B cell (primary cell): ENCODE results near the gene POLK.

Source experiments
- EZH2 ChIP-seq: IDR thresholded peaks from 2 replicates; pipeline ENCODE4 v1.6.1; 2012; ENCODE audit warnings: borderline replicate concordance, low read depth, mild to moderate bottlenecking, moderate library complexity, low read length; ENCODE audit not compliant: insufficient read depth, poor library complexity, severe bottlenecking
- TF ChIP-seq, protein P1 (sequence below): fragments of 200-600 bp; IDR thresholded peaks from one replicate; pipeline ENCODE4 v1.8.0; 2022; ENCODE audit warnings: antibody characterized with exemption, mild to moderate bottlenecking

DNA sequence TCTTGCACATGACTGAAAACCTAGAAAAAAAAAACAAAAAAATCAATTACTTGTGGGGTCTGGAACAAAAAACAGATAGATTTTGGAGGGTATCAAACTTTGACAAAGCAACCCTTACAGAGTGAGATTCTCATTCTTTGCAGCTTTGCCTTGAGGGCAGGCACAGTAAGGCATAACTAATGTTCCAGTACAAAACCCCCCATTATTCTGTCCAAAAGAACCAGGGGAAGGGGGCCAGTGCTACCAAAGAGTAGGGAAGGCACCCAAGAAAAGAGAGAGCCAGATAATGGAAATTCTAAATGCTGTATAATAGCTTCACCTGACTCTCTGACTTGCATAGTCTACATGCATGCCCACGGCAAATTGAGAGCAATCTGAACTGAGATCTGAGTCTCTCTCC is 12.9 kb downstream of the POLK start:
- TF ChIP-seq, protein P1, sequence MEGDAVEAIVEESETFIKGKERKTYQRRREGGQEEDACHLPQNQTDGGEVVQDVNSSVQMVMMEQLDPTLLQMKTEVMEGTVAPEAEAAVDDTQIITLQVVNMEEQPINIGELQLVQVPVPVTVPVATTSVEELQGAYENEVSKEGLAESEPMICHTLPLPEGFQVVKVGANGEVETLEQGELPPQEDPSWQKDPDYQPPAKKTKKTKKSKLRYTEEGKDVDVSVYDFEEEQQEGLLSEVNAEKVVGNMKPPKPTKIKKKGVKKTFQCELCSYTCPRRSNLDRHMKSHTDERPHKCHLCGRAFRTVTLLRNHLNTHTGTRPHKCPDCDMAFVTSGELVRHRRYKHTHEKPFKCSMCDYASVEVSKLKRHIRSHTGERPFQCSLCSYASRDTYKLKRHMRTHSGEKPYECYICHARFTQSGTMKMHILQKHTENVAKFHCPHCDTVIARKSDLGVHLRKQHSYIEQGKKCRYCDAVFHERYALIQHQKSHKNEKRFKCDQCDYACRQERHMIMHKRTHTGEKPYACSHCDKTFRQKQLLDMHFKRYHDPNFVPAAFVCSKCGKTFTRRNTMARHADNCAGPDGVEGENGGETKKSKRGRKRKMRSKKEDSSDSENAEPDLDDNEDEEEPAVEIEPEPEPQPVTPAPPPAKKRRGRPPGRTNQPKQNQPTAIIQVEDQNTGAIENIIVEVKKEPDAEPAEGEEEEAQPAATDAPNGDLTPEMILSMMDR, result no peak
- no peak for TF ChIP-seq EZH2
